Panc1 (cell line): ENCODE measurements around the gene KCNJ13. TPM values are rescaled to one million over a fixed set of nuclear protein-coding genes. Genes with fewer than 3 reads are reported as not detected.

ENCODE experiments used
- ATAC-seq: fragments of 200-7000 bp; cut with Tn5 transposase; 2 replicates; pipeline ENCODE4 v1.9.1; 2020; ENCODE audit warnings: mild to moderate bottlenecking, moderate library complexity
- BruUV-seq: library from RNA; stranded (reverse); fragments of 400-500 nt; replicated peaks from 2 replicates; lab custom pipeline; 2021; lab: Mats Ljungman, UMichigan
- CTCF ChIA-PET: fragments of 300-600 bp; sonication (Branson Sonifier 250); formaldehyde crosslinking; loops from one replicate; lab custom pipeline; 2022; ENCODE audit warnings: antibody characterized with exemption; lab: Charles Lee
- POLR2A ChIA-PET: fragments of 300-600 bp; sonication (Branson Sonifier 250); formaldehyde crosslinking; loops from one replicate; lab custom pipeline; 2022; ENCODE audit warnings: antibody characterized with exemption; lab: Charles Lee
- DNase-seq: peaks from one replicate; pipeline ENCODE4 v3.0.0-alpha.2; 2010; ENCODE audit warnings: low read depth, low spot score
- H3K27ac ChIP-seq: 2 replicates; pipeline ENCODE4 v1.5.1; 2011; ENCODE audit warnings: mild to moderate bottlenecking, low read length, inconsistent platforms
- H3K27me3 ChIP-seq: fragments of 200-500 bp; sonication (Bioruptor generic); 2 replicates; pipeline ENCODE4 v1.6.0; 2014; ENCODE audit warnings: low read length, inconsistent platforms; ENCODE audit not compliant: control insufficient read depth, insufficient read depth
- H3K36me3 ChIP-seq: fragments of 200-500 bp; sonication (Bioruptor generic); 2 replicates; pipeline ENCODE4 v1.5.1; 2014; ENCODE audit warnings: inconsistent platforms, mild to moderate bottlenecking, low read length, moderate library complexity; ENCODE audit not compliant: control insufficient read depth, insufficient read depth
- H3K4me1 ChIP-seq: 2 replicates; pipeline ENCODE4 v1.5.1; 2011; ENCODE audit warnings: inconsistent platforms, mild to moderate bottlenecking, low read length, moderate library complexity; ENCODE audit not compliant: control insufficient read depth, insufficient read depth
- H3K4me3 ChIP-seq, 2 experiments: 2 replicates each; pipeline ENCODE4 v1.5.1; 2011 to 2012; ENCODE audit warnings: low read depth in 2 of 2, low read length in 2 of 2, mild to moderate bottlenecking in 2 of 2, inconsistent platforms in 1 of 2, moderate library complexity in 1 of 2
- H3K9me3 ChIP-seq: fragments of 200-500 bp; sonication (Bioruptor generic); 2 replicates; pipeline ENCODE4 v1.5.1; 2014; ENCODE audit warnings: low read depth, mild to moderate bottlenecking, inconsistent platforms, low read length, moderate library complexity; ENCODE audit not compliant: control insufficient read depth, insufficient read depth
- CTCF ChIP-seq: fragments of 450-650 bp; IDR thresholded peaks from 2 replicates; pipeline ENCODE4 v1.5.1; 2017; ENCODE audit warnings: mild to moderate bottlenecking
- POLR2AphosphoS5 ChIP-seq: IDR thresholded peaks from 2 replicates; pipeline ENCODE4 v1.6.1; 2012; ENCODE audit warnings: mild to moderate bottlenecking, low read depth, low read length, moderate library complexity
- SIN3A ChIP-seq: IDR thresholded peaks from 2 replicates; pipeline ENCODE4 v1.6.1; 2012; ENCODE audit warnings: low read depth, mild to moderate bottlenecking, low read length, moderate library complexity, borderline replicate concordance; ENCODE audit not compliant: insufficient read depth
- TCF7L2 ChIP-seq: IDR thresholded peaks from 2 replicates; pipeline ENCODE4 v1.6.1; 2011; ENCODE audit warnings: mild to moderate bottlenecking, low read depth, low read length, inconsistent platforms
- in situ Hi-C: cut with HindIII; loops from 2 replicates; pipeline ENCODE4 v1.10.0; 2016; ENCODE audit warnings: low sequenced_read_pairs, low pct_unique_long_range_greater_than_20kb
- intact Hi-C: fragments of 100-400 bp; cut with micrococcal nuclease; formaldehyde crosslinking; loops from one replicate; pipeline ENCODE4 v1.10.0; 2022; ENCODE audit not compliant: unreplicated experiment
- total RNA-seq: library from RNA; stranded (reverse); gene quantifications from one replicate; pipeline ENCODE4 v1.2.1, GENCODE V29; 2021; ENCODE audit not compliant: unreplicated experiment
- TF ChIP-seq, protein P1 (sequence below), 2 experiments: IDR thresholded peaks; 2 replicates each; pipeline ENCODE4 v1.6.1; 2011 to 2012; ENCODE audit warnings: low read depth in 2 of 2, control low read depth in 1 of 2, low read length in 1 of 2, mild to moderate bottlenecking in 1 of 2, moderate library complexity in 1 of 2; ENCODE audit not compliant: insufficient read depth in 1 of 2

The KCNJ13 gene
- total RNA-seq, 1 experiment from 2014 or later = 1.1 TPM

GRCh38 chr2:232802091-232802490 is 25.7 kb upstream of the KCNJ13 start:
- DNase-seq = no peak
- BruUV-seq = no TSS peak
- CTCF ChIA-PET = no interaction called here
- Histone ChIP-seq H3K27me3 (no peaks in the 10 kb centered on the region), H3K4me1 (no peaks in the 10 kb centered on the region), H3K27ac (no peak overlapping the region), H3K36me3 (peaks cover 12% of the 10 kb centered on the region), H3K4me3 (no peak overlapping the region), H3K9me3 (no peaks in the 10 kb centered on the region)
- intact Hi-C loops = no loop called here
- POLR2A ChIA-PET = no interaction called here
- in situ Hi-C loops = no loop called here
- no peak for TF ChIP-seq SIN3A
- TF ChIP-seq, protein P1, sequence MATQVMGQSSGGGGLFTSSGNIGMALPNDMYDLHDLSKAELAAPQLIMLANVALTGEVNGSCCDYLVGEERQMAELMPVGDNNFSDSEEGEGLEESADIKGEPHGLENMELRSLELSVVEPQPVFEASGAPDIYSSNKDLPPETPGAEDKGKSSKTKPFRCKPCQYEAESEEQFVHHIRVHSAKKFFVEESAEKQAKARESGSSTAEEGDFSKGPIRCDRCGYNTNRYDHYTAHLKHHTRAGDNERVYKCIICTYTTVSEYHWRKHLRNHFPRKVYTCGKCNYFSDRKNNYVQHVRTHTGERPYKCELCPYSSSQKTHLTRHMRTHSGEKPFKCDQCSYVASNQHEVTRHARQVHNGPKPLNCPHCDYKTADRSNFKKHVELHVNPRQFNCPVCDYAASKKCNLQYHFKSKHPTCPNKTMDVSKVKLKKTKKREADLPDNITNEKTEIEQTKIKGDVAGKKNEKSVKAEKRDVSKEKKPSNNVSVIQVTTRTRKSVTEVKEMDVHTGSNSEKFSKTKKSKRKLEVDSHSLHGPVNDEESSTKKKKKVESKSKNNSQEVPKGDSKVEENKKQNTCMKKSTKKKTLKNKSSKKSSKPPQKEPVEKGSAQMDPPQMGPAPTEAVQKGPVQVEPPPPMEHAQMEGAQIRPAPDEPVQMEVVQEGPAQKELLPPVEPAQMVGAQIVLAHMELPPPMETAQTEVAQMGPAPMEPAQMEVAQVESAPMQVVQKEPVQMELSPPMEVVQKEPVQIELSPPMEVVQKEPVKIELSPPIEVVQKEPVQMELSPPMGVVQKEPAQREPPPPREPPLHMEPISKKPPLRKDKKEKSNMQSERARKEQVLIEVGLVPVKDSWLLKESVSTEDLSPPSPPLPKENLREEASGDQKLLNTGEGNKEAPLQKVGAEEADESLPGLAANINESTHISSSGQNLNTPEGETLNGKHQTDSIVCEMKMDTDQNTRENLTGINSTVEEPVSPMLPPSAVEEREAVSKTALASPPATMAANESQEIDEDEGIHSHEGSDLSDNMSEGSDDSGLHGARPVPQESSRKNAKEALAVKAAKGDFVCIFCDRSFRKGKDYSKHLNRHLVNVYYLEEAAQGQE (IDR thresholded peaks at IDR 0.05; ENCODE audit: insufficient read depth in 1 of 2, low read depth in 2 of 2, low read length in 1 of 2) = no peak
- TF ChIP-seq CTCF = no peak
- no peak for TF ChIP-seq TCF7L2
- no peak for TF ChIP-seq POLR2AphosphoS5
- no peak for ATAC-seq

DNA sequence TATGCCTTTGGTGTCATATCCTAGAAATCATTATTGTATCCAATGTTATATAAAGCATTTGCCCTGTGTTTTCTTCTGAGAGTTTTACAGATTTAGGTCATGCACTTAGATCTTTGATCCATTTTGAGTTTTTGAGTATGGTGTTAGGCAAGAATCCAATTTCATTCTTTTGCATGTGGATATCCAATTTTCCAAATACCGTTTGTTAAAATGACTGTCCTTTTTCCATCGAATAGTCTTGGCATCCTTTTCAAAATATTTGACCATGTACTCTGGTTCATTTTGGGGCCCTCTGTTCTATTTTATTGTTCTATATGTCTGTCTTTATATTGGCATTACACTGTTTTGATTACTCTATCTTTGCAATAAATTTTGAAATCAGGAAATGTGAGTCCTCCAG is 23.8 kb upstream of the KCNJ13 start:
- ChIA-PET CTCF (no interaction called here), POLR2A (no interaction called here)
- Histone ChIP-seq H3K27ac (no peak overlapping the region), H3K4me1 (no peaks in the 10 kb centered on the region), H3K9me3 (no peaks in the 10 kb centered on the region), H3K36me3 (peaks cover 6% of the 10 kb centered on the region; the same call in 1 of the 2 replicates), H3K4me3 (no peak overlapping the region), H3K27me3 (no peaks in the 10 kb centered on the region)
- in situ Hi-C loops = no loop called here
- intact Hi-C loops = no loop called here
- DNase-seq (no peak), ATAC-seq (no peak)
- no peak for TF ChIP-seq POLR2AphosphoS5
- TF ChIP-seq SIN3A = no peak
- no peak for TF ChIP-seq TCF7L2
- TF ChIP-seq CTCF = no peak
- TF ChIP-seq, protein P1 (IDR thresholded peaks at IDR 0.05; ENCODE audit: insufficient read depth in 1 of 2, low read depth in 2 of 2, low read length in 1 of 2) = no peak
- BruUV-seq = no TSS peak
